Fibroblast of gingiva (primary cell): ENCODE measurements around the gene ATP8B4.

Experiments used
- DNase-seq: peaks from one replicate; pipeline ENCODE4 v3.0.0-alpha.2; 2011; ENCODE audit warnings: low read depth

Gene ATP8B4

GRCh38 chr15:49898097-49898496 is 220.9 kb downstream of the ATP8B4 start:
- no peak for DNase-seq

GRCh38 chr15:49895347-49896223 is 223.4 kb downstream of the ATP8B4 start:
- peak; percentile 19 for DNase-seq

- no peak for DNase-seq
Measured at GRCh38 chr15:49890689-49891088, 228.3 kb downstream of the ATP8B4 start.

- no peak for DNase-seq
Measured at GRCh38 chr15:49889536-49889935, 229.5 kb downstream of the ATP8B4 start.

GRCh38 chr15:49888734-49889133 is 230.3 kb downstream of the ATP8B4 start:
- DNase-seq: no peak

- DNase-seq: no peak
Measured at GRCh38 chr15:49888323-49888693, 230.7 kb downstream of the ATP8B4 start.

- no peak for DNase-seq
Measured at GRCh38 chr15:49887659-49888322, 231.2 kb downstream of the ATP8B4 start.

GRCh38 chr15:49883121-49883520 is 235.9 kb downstream of the ATP8B4 start:
- no peak for DNase-seq

GRCh38 chr15:49881866-49882265 is 237.2 kb downstream of the ATP8B4 start:
- DNase-seq: no peak

GRCh38 chr15:49881433-49881832 is 237.6 kb downstream of the ATP8B4 start:
- DNase-seq: no peak

- peak; percentile 99 for DNase-seq
Measured at GRCh38 chr15:49877873-49878521, 241.0 kb downstream of the ATP8B4 start.

- DNase-seq: peak; percentile 98
Measured at GRCh38 chr15:49877117-49877872, 241.7 kb downstream of the ATP8B4 start.

- DNase-seq: no peak
Measured at GRCh38 chr15:49876401-49877038, 242.5 kb downstream of the ATP8B4 start.

GRCh38 chr15:49875392-49875791 is 243.6 kb downstream of the ATP8B4 start:
- no peak for DNase-seq

- DNase-seq: no peak
Measured at GRCh38 chr15:49870472-49870871, 248.6 kb downstream of the ATP8B4 start.

- no peak for DNase-seq
Measured at GRCh38 chr15:49868348-49868747, 250.7 kb downstream of the ATP8B4 start.

GRCh38 chr15:49865925-49866757 is 252.9 kb downstream of the ATP8B4 start:
- DNase-seq: no peak

- peak; percentile 89 for DNase-seq
Measured at GRCh38 chr15:49864251-49864650, 254.8 kb downstream of the ATP8B4 start.

GRCh38 chr15:49863431-49864224 is 255.4 kb downstream of the ATP8B4 start:
- peak; percentile 97 for DNase-seq

GRCh38 chr15:49860101-49860500 is 258.9 kb downstream of the ATP8B4 start:
- DNase-seq: peak; percentile 39
